ENCODE results near the gene CHIC2. TPM values are rescaled to one million over a fixed set of nuclear protein-coding genes. Genes with fewer than 3 reads are reported as not detected.
A peak's percentile ranks its signal among the peaks of the same experiment; 100 is the strongest.

CHIC2 gene
- total RNA-seq, 3 donors from 2014 or later: 33.9 to 71.4 (median 47.5) TPM

DNA sequence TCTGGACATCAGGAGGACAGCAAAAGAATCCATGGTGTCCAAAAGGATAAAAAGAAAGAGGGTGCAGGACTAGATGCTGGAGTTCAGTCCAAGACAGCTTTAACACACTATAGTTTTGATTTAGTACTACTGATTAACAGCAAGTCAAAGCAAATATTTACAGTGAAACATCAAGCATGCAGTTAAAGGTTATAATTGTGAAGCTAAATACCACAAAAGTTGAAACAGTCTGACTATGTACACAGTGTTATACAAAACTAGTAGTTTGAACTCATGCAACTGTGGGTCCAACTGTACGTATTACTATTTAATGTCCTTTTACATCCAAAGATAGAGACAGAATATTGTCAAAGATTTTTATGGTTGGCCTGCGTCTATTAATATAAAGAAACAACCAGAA, 57.6 kb downstream of the CHIC2 start:
- H3K36me3 ChIP-seq: no peaks in the 10 kb centered on the region
- H3K4me1 ChIP-seq: no peaks in the 10 kb centered on the region
- no peak overlapping the region for H3K4me3 ChIP-seq
- intact Hi-C loops (cut with DNase I; ENCODE audit: low total_unique reads): no loop called here
- DNase-seq (ENCODE audit: low spot score in 2 of 2): no peak
- no peaks in the 10 kb centered on the region for H3K27me3 ChIP-seq
- no peaks in the 10 kb centered on the region for H3K9me3 ChIP-seq
- H3K27ac ChIP-seq: no peak overlapping the region
- TF ChIP-seq, protein P1, sequence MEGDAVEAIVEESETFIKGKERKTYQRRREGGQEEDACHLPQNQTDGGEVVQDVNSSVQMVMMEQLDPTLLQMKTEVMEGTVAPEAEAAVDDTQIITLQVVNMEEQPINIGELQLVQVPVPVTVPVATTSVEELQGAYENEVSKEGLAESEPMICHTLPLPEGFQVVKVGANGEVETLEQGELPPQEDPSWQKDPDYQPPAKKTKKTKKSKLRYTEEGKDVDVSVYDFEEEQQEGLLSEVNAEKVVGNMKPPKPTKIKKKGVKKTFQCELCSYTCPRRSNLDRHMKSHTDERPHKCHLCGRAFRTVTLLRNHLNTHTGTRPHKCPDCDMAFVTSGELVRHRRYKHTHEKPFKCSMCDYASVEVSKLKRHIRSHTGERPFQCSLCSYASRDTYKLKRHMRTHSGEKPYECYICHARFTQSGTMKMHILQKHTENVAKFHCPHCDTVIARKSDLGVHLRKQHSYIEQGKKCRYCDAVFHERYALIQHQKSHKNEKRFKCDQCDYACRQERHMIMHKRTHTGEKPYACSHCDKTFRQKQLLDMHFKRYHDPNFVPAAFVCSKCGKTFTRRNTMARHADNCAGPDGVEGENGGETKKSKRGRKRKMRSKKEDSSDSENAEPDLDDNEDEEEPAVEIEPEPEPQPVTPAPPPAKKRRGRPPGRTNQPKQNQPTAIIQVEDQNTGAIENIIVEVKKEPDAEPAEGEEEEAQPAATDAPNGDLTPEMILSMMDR (IDR thresholded peaks at IDR 0.05): no peak
- TF ChIP-seq POLR2A (IDR thresholded peaks at IDR 0.05) (no peak), POLR2AphosphoS5 (IDR thresholded peaks at IDR 0.05) (no peak)

DNA sequence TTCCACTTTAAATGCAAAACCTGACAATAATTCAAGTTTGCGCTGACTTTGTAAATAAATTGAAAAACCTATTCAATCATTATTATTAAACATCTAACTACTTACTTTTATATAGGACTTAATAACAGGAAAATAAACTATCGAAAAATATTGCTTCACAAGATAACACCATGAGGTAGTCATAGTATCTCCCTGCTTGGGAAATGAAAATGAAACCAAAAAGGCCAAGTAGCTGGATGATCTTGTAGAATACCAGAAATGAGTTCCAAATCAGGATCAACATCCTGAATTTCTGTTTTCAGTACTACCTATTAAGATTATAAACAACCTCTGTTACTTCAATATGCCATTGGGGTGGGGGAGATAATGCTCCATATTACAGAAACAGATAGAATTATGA, 58.9 kb downstream of the CHIC2 start:
- TF ChIP-seq, protein P1 (IDR thresholded peaks at IDR 0.05): no peak
- TF ChIP-seq POLR2A (IDR thresholded peaks at IDR 0.05): no peak
- no peak for TF ChIP-seq POLR2AphosphoS5 (IDR thresholded peaks at IDR 0.05)
- DNase-seq (ENCODE audit: low spot score in 2 of 2): no peak
- peak overlapping the region in 1 of 2 donors; percentile 1 for H3K27ac ChIP-seq
- no peaks in the 10 kb centered on the region for H3K36me3 ChIP-seq
- no peaks in the 10 kb centered on the region for H3K9me3 ChIP-seq
- intact Hi-C loops (cut with DNase I; ENCODE audit: low total_unique reads): no loop called here
- H3K4me1 ChIP-seq: no peaks in the 10 kb centered on the region
- no peaks in the 10 kb centered on the region for H3K27me3 ChIP-seq
- H3K4me3 ChIP-seq: peak overlapping the region in 1 of 3 donors; percentile 6

DNA sequence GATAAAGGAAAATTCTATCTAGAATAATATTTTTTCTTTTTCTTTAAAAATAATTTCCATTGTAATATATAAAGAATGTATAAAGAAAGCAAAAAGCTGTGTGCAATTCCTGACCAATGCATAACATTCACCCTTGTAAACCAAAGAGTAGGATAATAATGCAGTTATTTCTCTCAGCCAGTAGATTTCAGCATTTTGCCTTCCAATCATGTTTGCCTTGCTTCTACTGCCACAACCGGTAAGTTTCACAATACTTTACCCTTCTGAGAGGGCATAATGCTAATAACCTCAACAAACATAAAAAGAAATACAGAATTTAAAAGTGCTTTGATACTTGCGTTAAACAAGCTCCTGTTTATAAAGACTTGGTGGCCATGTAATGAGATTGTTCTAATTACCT, 59.9 kb downstream of the CHIC2 start:
- no peaks in the 10 kb centered on the region for H3K9me3 ChIP-seq
- intact Hi-C loops (cut with DNase I; ENCODE audit: low total_unique reads): no loop called here
- H3K27ac ChIP-seq: no peak overlapping the region
- H3K4me3 ChIP-seq: no peak overlapping the region
- no peaks in the 10 kb centered on the region for H3K27me3 ChIP-seq
- H3K36me3 ChIP-seq: no peaks in the 10 kb centered on the region
- no peak for DNase-seq (ENCODE audit: low spot score in 2 of 2)
- TF ChIP-seq POLR2A (IDR thresholded peaks at IDR 0.05) (no peak), POLR2AphosphoS5 (IDR thresholded peaks at IDR 0.05) (no peak)
- TF ChIP-seq, protein P1 (IDR thresholded peaks at IDR 0.05): no peak
- H3K4me1 ChIP-seq: peaks cover 0 to 4% of the 10 kb centered on the region in 2 donors

DNA sequence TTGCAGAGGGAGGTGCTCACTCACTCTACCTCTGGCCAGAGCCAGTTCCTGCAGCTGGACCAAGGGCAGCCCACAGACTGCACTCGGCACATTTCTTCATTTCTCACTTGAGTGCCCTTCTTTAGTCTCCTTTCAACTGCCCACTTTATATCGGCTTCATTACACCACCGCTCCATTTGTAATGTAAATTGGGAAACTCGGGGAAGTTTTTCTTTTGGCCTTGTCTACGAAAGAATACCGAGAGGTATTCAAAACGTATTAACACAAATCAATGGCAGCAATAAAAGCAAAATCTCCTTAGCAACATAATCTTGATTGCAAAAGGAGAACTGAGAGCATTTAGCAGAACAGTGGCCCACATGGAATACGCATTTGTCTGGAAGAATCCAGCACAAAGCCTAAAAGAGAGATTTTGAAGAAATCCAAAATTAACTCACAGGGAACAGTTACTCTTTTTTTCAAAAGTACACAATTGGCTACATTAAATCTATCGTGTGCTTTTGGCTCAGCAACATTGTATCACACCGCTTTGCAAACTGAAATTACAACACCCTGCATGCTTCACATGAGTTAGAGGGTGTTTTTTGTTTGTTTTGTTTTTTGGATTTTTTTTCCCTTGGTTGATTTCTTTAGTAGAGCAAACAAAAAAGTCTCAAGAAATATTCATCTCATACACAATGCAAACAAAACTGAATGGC, 62.6 kb downstream of the CHIC2 start:
- H3K27me3 ChIP-seq: no peaks in the 10 kb centered on the region
- TF ChIP-seq POLR2AphosphoS5 (IDR thresholded peaks at IDR 0.05): no peak
- TF ChIP-seq POLR2A (IDR thresholded peaks at IDR 0.05): no peak
- TF ChIP-seq, protein P1 (IDR thresholded peaks at IDR 0.05): no peak
- intact Hi-C loops (cut with DNase I; ENCODE audit: low total_unique reads): no loop called here
- H3K27ac ChIP-seq: no peak overlapping the region
- H3K9me3 ChIP-seq: no peaks in the 10 kb centered on the region
- no peak for DNase-seq (ENCODE audit: low spot score in 2 of 2)
- no peaks in the 10 kb centered on the region for H3K36me3 ChIP-seq
- H3K4me3 ChIP-seq: no peak overlapping the region
- H3K4me1 ChIP-seq: peaks cover 0 to 4% of the 10 kb centered on the region in 2 donors

DNA sequence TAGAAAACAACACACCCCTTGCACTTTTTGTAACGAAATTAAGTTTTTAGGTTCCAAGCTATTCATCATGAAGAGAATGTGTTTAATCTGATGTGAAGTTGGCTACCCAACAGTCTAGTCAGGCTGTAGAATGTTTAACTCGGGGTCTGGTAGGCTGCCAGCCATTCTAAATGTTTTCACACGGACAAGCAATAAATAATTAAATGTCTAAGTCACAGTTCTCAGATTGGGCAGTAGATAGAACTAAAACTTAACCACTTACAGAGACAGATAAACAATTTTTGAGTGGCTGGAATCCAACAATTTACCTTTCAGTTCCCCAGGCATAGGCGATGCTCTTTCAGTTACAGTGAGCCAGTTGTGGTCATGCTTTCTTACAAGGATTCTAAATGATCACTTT, 66.5 kb downstream of the CHIC2 start:
- Histone ChIP-seq H3K27me3 (no peaks in the 10 kb centered on the region), H3K36me3 (no peaks in the 10 kb centered on the region), H3K4me3 (no peak overlapping the region), H3K4me1 (peaks cover 0 to 4% of the 10 kb centered on the region in 2 donors), H3K9me3 (no peaks in the 10 kb centered on the region), H3K27ac (no peak overlapping the region)
- no peak for DNase-seq (ENCODE audit: low spot score in 2 of 2)
- TF ChIP-seq, protein P1 (IDR thresholded peaks at IDR 0.05): no peak
- no peak for TF ChIP-seq POLR2A (IDR thresholded peaks at IDR 0.05)
- TF ChIP-seq POLR2AphosphoS5 (IDR thresholded peaks at IDR 0.05): no peak
- intact Hi-C loops (cut with DNase I; ENCODE audit: low total_unique reads): no loop called here
